Nephron progenitor cell (in vitro differentiated cells): ENCODE results near the gene CDX1.

ENCODE experiments used
- DNase-seq: peaks from one replicate; pipeline ENCODE4 v3.0.0; 2021
- H3K27ac Mint-ChIP-seq: 2 replicates; pipeline ENCODE4 v1.8.0; 2021; ENCODE audit warnings: mild to moderate bottlenecking, moderate library complexity, mixed read lengths
- H3K27me3 Mint-ChIP-seq: 2 replicates; pipeline ENCODE4 v1.8.0; 2021; ENCODE audit warnings: mild to moderate bottlenecking, low read depth, mixed read lengths; ENCODE audit not compliant: poor library complexity
- H3K36me3 Mint-ChIP-seq: 2 replicates; pipeline ENCODE4 v1.8.0; 2021; ENCODE audit warnings: low read depth, mixed read lengths
- H3K4me1 Mint-ChIP-seq: 2 replicates; pipeline ENCODE4 v1.8.0; 2021; ENCODE audit warnings: mixed read lengths
- H3K4me3 Mint-ChIP-seq: 2 replicates; pipeline ENCODE4 v1.8.0; 2021; ENCODE audit warnings: mild to moderate bottlenecking, moderate library complexity, mixed read lengths
- H3K9me3 Mint-ChIP-seq: 2 replicates; pipeline ENCODE4 v1.8.0; 2021; ENCODE audit warnings: mild to moderate bottlenecking, moderate library complexity, mixed read lengths
- CTCF ChIP-seq: fragments of 200-600 bp; sonication (generic); IDR thresholded peaks from 2 replicates; pipeline ENCODE4 v1.5.0; 2021; ENCODE audit warnings: antibody characterized with exemption

Gene CDX1

GRCh38 chr5:150129454-150129812 lies 37.1 kb upstream of the CDX1 start:
- no peaks in the 10 kb centered on the region for H3K9me3 Mint-ChIP-seq
- H3K4me1 Mint-ChIP-seq, result peaks cover 51% of the 10 kb centered on the region
- peaks cover 60% of the 10 kb centered on the region for H3K36me3 Mint-ChIP-seq
- TF ChIP-seq CTCF, result no peak
- no peak overlapping the region for H3K4me3 Mint-ChIP-seq
- H3K27ac Mint-ChIP-seq, result no peak overlapping the region
- no peak for DNase-seq
- H3K27me3 Mint-ChIP-seq, result peaks cover 10% of the 10 kb centered on the region

GRCh38 chr5:150129813-150130492 lies 36.6 kb upstream of the CDX1 start:
- peaks cover 58% of the 10 kb centered on the region for H3K36me3 Mint-ChIP-seq

GRCh38 chr5:150130493-150130922 lies 36.1 kb upstream of the CDX1 start:
- no peak for TF ChIP-seq CTCF
- no peak for DNase-seq
- H3K27me3 Mint-ChIP-seq, result peaks cover 10% of the 10 kb centered on the region
- H3K9me3 Mint-ChIP-seq, result no peaks in the 10 kb centered on the region
- H3K27ac Mint-ChIP-seq, result peak overlapping the region; percentile 25
- peaks cover 52% of the 10 kb centered on the region for H3K36me3 Mint-ChIP-seq
- H3K4me1 Mint-ChIP-seq, result peaks cover 57% of the 10 kb centered on the region
- H3K4me3 Mint-ChIP-seq, result no peak overlapping the region

More at GRCh38 chr5:150129813-150130492, 36.6 kb upstream of the CDX1 start:
- Mint-ChIP-seq H3K27me3 (peaks cover 10% of the 10 kb centered on the region), H3K4me3 (no peak overlapping the region), H3K4me1 (peaks cover 54% of the 10 kb centered on the region), H3K27ac (peak overlapping the region; percentile 95), H3K9me3 (no peaks in the 10 kb centered on the region)
- DNase-seq, result peak; percentile 81
- TF ChIP-seq CTCF, result peak; percentile 88

- no peak for TF ChIP-seq CTCF
- peaks cover 66% of the 10 kb centered on the region for H3K4me1 Mint-ChIP-seq
- peaks cover 43% of the 10 kb centered on the region for H3K36me3 Mint-ChIP-seq
- H3K4me3 Mint-ChIP-seq, result no peak overlapping the region
- no peak for DNase-seq
- peak overlapping the region; percentile 50 for H3K27ac Mint-ChIP-seq
- no peaks in the 10 kb centered on the region for H3K9me3 Mint-ChIP-seq
- peaks cover 6% of the 10 kb centered on the region for H3K27me3 Mint-ChIP-seq
These were observed 35.1 kb upstream of the CDX1 start for GRCh38 chr5:150131461-150131860.

- no peak for TF ChIP-seq CTCF
These were observed 34.4 kb upstream of the CDX1 start for GRCh38 chr5:150131978-150132694.

More at GRCh38 chr5:150131978-150132694, 34.4 kb upstream of the CDX1 start:
- peaks cover 42% of the 10 kb centered on the region for H3K36me3 Mint-ChIP-seq
- peak overlapping the region; percentile 9 for H3K27ac Mint-ChIP-seq
- DNase-seq, result no peak
- H3K9me3 Mint-ChIP-seq, result no peaks in the 10 kb centered on the region
- H3K4me3 Mint-ChIP-seq, result no peak overlapping the region
- peaks cover 6% of the 10 kb centered on the region for H3K27me3 Mint-ChIP-seq
- H3K4me1 Mint-ChIP-seq, result peaks cover 73% of the 10 kb centered on the region
